ENCODE measurements around the gene DLGAP1.

DLGAP1 gene

DNA sequence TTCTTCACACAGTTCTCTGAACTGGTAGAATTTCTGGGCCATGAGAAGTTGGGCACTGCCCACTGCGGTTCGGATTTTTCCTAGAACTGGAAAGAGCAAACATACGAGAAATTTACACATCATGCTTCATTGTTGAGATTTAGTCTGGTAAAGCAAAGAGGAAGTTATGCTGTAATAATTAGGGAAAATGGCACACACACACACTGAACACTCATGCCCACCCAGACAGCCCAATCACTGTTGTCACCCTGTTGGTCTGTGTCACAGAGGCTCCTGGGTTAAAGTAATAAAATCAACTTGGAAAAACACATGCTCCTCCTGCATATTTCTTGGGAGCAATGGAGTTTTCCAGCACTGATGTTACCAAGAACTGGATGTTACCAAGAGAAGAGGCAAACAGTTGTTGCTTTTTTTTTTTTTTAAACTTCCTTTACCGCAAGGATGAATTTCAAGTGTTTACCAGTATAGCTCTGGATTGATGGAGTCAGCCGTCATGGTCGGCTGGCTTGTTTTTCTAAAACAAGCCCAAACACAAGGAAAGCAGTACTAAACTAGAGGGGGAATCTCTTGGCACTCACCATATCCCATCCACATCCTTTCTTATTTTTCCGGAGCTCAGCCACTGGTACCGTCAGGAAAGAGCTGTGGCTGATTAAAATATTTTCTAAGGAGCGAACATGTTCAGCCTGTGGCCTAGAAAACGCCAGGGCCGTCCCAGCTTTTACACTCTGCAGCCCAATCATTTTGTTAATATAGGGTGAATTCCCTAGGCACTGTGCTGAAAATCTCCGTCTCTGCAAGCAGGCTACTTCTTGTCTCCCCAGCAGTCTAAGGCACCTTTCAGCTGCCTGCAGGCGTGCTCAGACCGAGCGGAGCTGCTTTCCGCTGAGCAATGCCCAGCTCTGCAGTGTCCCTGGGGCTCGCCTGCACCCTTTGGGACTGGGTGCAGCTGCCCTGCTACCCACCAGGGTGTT, 946.2 kb downstream of the DLGAP1 start:
- no peak overlapping the region for H3K4me3 ChIP-seq (ENCODE audit: low read depth, low read length)
- peak; percentile 19 for DNase-seq (ENCODE audit: low read depth)

DNA sequence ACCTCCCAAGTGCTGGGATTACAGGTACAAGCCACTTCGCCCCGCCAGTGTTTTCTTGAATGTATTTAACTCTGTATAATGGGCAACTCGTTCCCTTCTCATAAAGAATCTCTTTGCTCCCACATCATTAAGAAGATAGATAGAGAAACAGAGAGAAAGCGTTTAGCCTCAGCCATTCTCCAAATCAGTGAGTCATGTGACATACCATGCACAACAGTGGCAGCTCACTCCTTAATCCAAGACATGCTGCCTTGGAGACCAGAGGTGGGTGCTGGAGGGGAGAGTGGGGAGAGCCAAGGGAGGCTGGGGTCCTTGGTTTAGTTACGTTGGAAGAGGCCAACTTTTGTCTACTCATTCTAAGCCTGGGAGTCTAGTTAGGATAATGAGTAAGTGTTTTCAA, 950.5 kb downstream of the DLGAP1 start:
- no peak for DNase-seq (ENCODE audit: low read depth)
- H3K4me3 ChIP-seq (ENCODE audit: low read depth, low read length): no peak overlapping the region

DNA sequence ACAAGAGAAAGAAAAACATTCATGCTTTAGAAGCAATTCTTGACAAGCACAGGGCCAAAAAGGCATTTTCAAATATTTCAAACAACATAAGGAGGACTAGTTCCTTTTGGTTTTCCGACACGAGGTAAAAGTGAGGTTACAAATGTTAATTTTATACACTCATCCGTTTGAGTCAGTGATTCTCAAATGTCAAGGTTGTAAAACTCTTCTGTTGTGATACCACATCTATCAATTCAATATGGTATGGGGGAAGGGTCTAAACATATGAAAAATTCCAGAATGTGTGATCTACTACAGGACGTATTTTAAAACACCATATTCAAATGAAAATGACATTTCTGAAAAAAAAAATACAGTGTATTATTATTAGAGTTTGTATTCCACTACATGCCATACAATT, 952.5 kb downstream of the DLGAP1 start:
- no peak overlapping the region for H3K4me3 ChIP-seq (ENCODE audit: low read depth, low read length)
- no peak for DNase-seq (ENCODE audit: low read depth)

DNA sequence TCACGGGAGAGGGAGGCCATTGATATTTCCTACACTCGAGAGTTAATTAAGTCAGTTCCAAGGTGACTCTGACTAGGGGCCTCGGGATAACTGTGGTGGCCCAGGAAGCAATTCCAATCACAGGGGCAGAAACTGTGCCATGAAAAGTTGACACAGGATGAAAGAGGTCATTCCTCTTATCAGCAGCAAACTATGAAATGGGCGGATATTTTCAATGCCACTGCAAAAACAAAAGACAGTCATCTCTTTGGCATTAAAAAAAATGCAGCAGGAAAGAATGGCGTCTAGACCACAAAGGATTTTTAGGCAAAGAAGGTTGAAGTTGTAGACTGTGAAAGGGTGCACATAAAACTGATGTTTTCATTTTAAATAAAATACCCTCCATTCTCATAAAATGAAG, 955.1 kb downstream of the DLGAP1 start:
- DNase-seq (ENCODE audit: low read depth): no peak
- no peak overlapping the region for H3K4me3 ChIP-seq (ENCODE audit: low read depth, low read length)

DNA sequence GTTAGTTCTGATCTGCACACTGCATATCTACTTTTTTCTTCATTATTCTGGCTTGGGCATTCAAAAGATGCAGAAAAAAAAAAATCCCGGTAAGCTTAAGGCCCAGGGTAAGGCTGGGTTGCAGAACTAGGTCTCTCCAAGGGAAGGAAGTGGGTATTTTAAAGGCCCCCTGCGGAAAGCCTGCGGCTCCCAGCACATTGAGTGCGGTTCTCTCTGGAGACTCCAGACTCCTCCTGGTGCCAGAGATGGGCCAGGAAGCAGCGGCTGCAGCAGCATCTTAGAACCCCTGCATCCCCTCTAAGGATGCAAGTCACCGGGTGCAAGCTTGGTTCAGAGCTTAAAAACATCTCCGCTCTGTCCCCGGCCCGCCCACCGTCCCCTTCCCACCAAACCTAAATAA, 955.6 kb downstream of the DLGAP1 start:
- no peak for DNase-seq (ENCODE audit: low read depth)
- H3K4me3 ChIP-seq (ENCODE audit: low read depth, low read length): peak overlapping the region; percentile 44

DNA sequence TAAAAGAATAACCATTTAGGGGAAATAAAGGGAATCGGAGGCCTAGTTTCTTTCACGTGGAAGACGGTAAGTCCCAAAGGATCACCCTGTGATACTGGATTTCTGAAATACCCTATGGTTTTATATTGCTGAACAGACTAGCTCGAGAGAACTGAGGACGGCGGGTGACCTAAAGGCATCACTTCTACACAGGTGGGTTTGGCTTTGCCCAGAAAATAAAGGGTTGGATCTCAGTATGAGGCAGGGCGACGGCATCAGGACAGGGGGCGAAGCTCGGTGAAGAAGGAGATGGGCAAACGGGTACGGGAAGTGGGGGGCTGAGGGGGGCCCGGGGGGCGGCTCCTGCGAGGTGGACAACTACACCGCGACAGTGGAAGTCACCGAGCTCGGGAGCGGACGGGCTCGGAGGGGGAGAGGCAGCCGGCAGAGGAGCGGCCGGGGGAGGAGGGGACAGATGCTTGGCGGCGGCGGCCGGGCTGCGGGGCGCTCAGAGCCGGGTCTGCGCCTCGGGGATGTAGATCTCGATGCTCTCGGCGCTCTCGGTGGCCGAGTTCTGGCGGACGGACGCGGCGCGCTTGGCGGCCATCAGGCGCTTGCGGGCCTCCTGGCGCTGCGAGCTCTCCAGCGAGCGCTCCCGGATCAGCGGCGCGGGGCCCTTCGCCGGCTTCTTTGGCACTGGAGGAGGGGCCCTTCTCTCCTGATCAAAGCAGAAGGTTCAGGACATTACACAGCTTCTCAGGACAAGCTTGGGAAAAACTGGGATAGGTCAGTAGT, 956.2 kb downstream of the DLGAP1 start:
- H3K4me3 ChIP-seq (ENCODE audit: low read depth, low read length): peak overlapping the region; percentile 44
- DNase-seq (ENCODE audit: low read depth): peak; percentile 6

DNA sequence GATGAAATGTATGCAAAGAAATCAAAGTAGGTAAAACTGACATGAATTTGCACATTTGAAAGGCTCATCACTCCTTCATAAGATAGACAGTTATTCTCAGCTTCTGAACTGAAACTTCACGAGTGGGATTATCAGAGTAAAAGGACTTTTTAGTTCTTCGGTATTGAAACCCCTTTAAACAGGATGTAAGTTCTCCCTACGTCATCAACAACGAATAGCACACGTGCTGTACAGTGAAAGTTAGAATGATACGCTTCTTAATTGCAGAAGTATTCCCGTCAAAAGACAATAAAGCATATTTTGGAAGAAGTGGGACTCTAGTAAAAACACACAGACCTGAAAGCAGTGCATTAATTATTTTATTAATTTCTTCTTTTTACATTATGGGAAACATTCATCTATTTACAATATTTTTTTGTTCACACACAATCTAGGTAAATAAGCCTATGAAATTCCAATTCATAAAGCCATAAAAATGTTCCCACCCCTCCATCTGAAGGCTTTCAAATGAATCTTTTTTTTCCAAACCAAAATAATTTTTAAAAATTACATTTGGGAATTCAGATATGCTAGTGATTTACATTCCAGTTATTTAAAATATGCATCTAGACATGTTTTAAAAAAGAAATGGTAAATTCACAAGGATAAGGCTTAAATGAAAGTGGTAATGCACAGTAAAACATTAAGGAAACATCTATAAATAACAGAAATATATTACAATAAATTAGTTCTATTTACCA, 959.2 kb downstream of the DLGAP1 start:
- DNase-seq (ENCODE audit: low read depth): no peak
- no peak overlapping the region for H3K4me3 ChIP-seq (ENCODE audit: low read depth, low read length)

DNA sequence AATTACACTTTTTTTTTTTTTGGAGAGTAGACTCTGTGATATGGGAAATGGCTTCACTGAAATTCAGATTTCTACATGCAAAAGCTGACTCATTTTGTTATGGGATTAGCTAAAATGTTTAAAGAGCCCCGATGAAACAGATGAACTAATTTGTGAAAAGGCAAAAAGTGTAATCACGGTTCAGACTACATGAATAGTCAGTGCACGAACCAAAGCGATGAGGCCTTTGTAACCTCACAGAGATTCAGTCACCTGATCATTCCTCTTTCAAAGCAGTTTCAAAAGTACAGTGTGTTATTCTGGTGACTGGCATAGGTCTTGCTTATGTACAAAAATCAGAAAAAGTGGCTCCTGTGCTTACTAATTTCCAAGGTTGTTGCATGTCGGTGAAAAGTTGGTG, 960.5 kb downstream of the DLGAP1 start:
- DNase-seq (ENCODE audit: low read depth): no peak
- H3K4me3 ChIP-seq (ENCODE audit: low read depth, low read length): no peak overlapping the region

DNA sequence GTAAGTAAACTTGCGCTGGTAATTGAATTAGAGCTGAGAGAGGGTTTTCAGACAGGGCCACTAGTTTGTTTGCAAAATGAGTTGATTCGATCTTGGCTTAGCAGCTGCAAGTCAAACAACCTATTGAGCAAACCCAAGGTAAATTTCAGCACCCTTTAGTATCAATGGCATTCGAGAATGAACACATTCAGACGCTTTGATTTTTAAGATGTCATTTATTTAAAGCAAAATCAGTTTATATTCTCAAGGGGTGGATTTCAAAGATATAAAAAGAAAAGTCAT, 960.9 kb downstream of the DLGAP1 start:
- H3K4me3 ChIP-seq (ENCODE audit: low read depth, low read length): no peak overlapping the region

DNA sequence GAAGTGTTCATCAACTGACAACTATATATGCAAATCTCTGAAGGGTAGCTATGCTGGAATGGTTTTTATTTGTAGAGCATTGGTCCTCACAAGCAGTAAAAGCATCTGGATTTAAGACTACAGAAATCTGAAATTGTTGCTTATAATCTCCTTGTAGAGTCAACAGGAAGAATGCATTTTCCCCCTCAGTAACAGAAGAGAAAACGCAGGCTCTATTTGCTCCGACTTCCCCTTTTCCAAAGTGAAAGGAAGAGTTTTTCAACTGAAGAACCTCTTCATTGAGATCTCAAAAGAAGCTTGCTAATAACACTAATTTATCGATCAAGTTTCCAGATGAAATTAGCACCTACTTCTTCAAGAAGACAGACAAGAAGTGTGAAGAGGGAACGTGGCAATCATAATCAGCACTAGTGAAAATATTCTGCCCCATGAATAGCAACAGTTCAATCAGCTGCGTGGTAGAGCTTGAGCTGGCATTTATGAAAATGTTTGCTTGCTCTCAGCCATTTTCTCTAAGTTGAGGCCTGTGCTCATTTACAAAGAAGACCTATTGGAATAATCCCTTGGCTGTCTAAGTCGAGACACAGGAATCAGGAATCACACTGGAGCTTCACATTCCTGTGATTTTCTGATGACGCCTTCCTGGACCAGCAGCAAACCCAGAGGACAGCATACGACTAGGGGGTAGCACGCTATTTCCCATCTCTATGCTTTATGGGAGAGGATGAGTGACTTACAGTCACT, 961.4 kb downstream of the DLGAP1 start:
- H3K4me3 ChIP-seq (ENCODE audit: low read depth, low read length): no peak overlapping the region

More for the DNA sequence above, 960.9 kb downstream of the DLGAP1 start:
- no peak for DNase-seq (ENCODE audit: low read depth)

DNA sequence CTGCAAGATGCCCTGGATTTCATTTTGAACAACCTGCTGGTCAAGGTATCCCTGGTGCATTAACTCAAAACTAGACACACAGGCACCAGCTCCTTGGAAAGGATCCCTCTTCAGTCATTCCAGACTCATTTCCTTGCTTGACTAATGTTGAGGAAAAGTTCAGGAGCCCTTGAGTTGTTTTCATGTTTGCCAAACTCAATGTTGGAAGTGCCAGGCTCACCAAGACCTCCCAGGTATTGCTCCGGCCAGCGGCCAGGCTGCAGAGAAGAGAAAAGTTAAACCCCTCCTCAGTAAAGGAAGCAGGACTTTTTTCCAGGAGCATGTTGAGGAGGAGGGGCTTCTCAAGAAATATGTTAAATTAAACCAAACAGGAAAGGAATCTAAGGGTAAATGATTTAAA, 962.4 kb downstream of the DLGAP1 start:
- no peak for DNase-seq (ENCODE audit: low read depth)
- H3K4me3 ChIP-seq (ENCODE audit: low read depth, low read length): no peak overlapping the region

More for the DNA sequence above, 961.4 kb downstream of the DLGAP1 start:
- no peak for DNase-seq (ENCODE audit: low read depth)

DNA sequence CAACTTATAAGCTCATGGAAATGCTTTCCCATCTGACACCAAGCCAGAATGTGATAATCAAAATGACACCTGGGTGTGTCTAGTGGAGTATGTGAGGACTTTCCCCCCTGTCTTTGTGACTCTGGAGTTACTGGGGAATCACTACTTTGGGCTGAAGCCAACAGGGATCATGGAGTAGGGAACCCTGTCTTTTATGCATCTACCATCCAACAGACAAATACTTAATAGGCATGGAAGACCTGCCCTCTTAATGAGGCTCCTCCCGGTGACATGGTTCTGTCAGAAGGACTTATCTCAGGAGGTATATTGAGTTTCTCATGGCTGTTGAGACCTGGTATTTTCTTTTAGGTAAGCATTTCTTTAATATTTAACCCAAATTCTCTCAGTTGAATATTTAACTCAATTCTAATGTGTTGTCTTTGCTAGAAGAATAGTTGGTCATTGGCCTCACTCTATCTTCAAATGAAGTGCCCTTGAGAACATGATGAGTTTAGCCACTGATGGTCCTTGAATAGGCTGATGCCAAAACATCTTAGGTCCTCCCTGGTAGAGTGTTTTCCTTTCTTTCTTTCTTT, 963.0 kb downstream of the DLGAP1 start:
- no peak for DNase-seq (ENCODE audit: low read depth)
- H3K4me3 ChIP-seq (ENCODE audit: low read depth, low read length): no peak overlapping the region

DNA sequence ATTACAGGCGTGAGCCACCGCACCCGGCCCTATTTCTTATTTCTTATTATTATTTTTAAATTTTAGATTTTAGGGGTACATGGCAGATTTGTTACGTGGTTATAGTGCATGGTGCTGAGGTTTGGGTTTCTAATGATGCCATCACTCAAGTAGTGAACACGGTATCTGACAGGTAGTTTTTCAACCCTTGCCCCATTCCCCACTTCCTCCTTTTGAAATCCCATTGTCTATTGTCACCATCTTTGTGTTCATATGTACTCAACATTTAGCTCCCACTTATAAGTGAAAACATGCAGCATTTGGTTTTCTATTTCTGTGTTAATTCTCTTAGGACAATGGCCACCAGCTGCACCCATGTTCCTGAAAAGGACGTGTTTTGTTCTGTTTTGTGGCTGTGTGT, 965.6 kb downstream of the DLGAP1 start:
- H3K4me3 ChIP-seq (ENCODE audit: low read depth, low read length): no peak overlapping the region
- no peak for DNase-seq (ENCODE audit: low read depth)

DNA sequence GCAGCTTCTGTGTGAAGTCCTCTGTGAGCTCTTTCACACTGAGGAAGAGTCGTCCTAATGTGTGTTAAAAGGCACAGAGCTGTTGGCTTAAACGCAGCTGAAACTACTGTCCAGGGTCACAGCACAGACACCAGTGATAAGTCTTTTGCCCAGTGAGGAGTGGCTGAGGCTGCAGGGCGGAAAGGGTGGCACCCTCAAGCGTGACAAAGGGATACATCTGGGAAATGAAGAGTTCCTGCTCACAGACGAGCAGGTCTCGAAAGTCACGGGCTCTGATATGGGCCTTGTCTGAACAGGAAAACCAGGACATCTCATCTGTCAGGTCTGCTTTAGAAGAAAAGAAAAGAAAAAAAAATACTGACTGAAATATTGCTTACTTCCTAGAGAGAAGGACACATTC, 968.6 kb downstream of the DLGAP1 start:
- no peak for DNase-seq (ENCODE audit: low read depth)
- H3K4me3 ChIP-seq (ENCODE audit: low read depth, low read length): no peak overlapping the region

DNA sequence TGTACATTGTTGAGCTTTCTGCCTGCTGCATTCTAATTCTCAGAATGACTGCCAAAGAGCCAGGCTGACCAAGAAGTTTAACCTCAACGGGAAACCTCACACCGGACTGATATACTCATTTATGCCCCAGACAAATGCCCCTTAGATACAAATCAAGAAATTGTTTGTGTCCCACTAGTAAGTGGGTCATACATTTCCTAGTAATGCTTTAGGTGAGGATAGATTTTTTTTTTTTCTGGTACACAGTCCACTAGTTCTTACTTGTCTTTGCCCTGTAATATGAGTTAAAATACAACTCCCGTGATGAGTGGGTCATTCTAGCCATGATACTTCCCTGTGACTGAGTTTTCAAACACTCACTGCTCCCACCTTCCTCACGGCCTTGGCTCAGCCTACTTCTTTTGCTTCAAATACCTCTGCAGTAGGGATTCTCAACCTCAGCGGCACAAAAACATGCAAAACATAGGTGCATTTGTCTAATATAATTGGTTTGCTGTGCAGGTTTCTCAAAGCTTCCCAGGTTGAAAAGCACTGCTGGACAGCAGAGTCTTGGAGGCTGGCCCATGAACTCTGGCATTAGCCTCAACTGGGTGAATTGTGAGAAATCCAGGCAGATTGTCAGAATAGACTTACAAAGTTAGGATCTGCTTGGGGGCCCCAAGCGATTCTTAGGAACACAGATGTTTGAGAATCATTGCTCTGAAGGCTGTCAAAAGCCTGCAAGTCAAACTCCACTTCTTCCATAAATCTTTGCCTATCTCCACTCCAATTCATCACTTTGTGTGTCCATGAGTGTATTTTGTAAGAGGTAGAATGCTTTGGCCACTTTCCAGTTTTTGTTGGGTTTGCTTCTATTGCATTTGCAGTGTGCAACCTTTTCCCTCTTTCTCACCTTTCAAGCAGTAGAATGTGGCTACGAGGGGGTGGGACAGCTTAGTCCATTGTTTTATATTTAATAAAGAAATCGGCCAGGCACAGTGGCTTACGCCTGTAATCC, 969.7 kb downstream of the DLGAP1 start:
- no peak overlapping the region for H3K4me3 ChIP-seq (ENCODE audit: low read depth, low read length)

DNA sequence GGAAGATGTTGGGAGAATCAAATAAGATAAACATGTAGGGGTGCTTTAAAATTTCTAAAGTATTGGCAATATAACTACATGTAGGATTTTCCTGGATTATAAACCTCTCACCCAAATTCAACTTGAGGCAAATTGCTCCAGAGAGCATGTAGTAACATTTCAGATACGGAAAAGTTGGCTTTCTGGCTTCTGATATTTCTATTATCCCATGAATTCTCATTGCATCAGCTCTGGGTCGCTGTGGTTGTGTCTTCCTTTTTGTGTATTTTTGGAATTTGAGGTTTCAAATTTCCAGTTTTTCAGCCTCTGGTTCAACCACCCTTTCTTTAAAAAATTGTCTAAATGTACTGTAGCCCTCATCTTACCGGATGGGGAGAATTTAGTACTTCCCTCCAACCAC, 972.8 kb downstream of the DLGAP1 start:
- H3K4me3 ChIP-seq (ENCODE audit: low read depth, low read length): no peak overlapping the region
- DNase-seq (ENCODE audit: low read depth): no peak

More for the DNA sequence above, 969.7 kb downstream of the DLGAP1 start:
- no peak for DNase-seq (ENCODE audit: low read depth)

DNA sequence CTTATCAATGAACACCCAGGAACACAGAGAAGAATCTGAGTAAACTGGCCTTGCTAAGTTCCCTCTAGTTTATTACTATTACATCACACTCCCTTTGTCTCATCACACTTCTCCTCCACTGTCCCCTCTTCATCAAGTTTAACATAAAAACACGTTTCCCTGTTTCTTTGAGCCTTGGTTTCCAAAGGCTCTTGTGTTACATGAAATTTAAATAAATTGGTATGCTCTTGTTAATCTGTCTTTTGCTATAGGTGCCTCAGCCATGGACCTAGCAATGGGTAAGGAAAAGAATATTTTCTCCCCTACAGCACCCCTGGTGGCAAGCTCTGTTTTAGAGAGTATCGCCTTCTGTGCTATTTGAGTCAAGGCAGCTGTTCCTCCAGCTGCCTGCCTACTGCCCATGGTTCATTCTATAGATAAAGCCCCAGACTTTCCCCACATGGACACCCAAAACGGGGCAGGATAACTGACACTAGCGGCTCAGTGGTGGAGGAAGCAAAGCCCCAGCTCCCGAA, 973.4 kb downstream of the DLGAP1 start:
- no peak for DNase-seq (ENCODE audit: low read depth)
- no peak overlapping the region for H3K4me3 ChIP-seq (ENCODE audit: low read depth, low read length)
